HepG2 (cell line): ENCODE measurements around the gene KAZN. TPM values are rescaled to one million over a fixed set of nuclear protein-coding genes. Genes with fewer than 3 reads are reported as not detected.

Experiments
- CBX2 ChIP-seq, 2 experiments: fragments of 200-600 bp in 1 of 2; sonication (generic); formaldehyde crosslinking in 1 of 2; IDR thresholded peaks; 2 replicates each; pipeline versions ENCODE4 v1.7.0 to v1.8.1; 2018 to 2022; ENCODE audit warnings: low read depth in 2 of 2, low read length in 1 of 2, mild to moderate bottlenecking in 1 of 2, missing genetic modification reagents in 1 of 2
- CCDC6 ChIP-seq: sonication (generic); formaldehyde crosslinking; IDR thresholded peaks from 2 replicates; pipeline ENCODE4 v1.8.1; 2022; ENCODE audit warnings: mild to moderate bottlenecking, missing genetic modification reagents, moderate library complexity
- CTCF ChIP-seq: sonication (generic); formaldehyde crosslinking; IDR thresholded peaks from 2 replicates; pipeline ENCODE4 v1.5.0; 2020; ENCODE audit warnings: mild to moderate bottlenecking, missing genetic modification reagents, moderate library complexity
- GATA4 ChIP-seq: sonication (generic); IDR thresholded peaks from 2 replicates; pipeline ENCODE4 v1.6.1; 2016; ENCODE audit warnings: antibody characterized with exemption, low read depth, borderline replicate concordance
- HDAC2 ChIP-seq: sonication (generic); formaldehyde crosslinking; IDR thresholded peaks from 2 replicates; pipeline ENCODE4 v1.4.0; 2020; ENCODE audit warnings: missing genetic modification reagents
- NFE2L2 ChIP-seq: fragments of 150-350 bp; IDR thresholded peaks from 2 replicates; pipeline ENCODE4 v1.6.1; 2014; ENCODE audit warnings: low read length
- PLSCR1 ChIP-seq: sonication (generic); formaldehyde crosslinking; IDR thresholded peaks from 2 replicates; pipeline ENCODE4 v1.5.0; 2020; ENCODE audit warnings: missing genetic modification reagents, mild to moderate bottlenecking, borderline replicate concordance
- RAD51 ChIP-seq: fragments of 450-650 bp; IDR thresholded peaks from 2 replicates; pipeline ENCODE4 v1.6.1; 2016; ENCODE audit warnings: borderline replicate concordance
- RBM22 ChIP-seq: fragments of 200-400 bp; formaldehyde crosslinking; optimal IDR thresholded peaks from 2 replicates; pipeline ENCODE3; 2017; ENCODE audit warnings: mild to moderate bottlenecking, low read length, moderate library complexity
- TCF12 ChIP-seq, 2 experiments: fragments of 450-650 bp in 1 of 2; sonication (generic) in 1 of 2; formaldehyde crosslinking in 1 of 2; IDR thresholded peaks; 2 replicates each; pipeline versions ENCODE4 v1.6.1 to v1.8.0; 2017 to 2022; ENCODE audit warnings: antibody characterized with exemption in 1 of 2, mild to moderate bottlenecking in 1 of 2, missing genetic modification reagents in 1 of 2, moderate library complexity in 1 of 2
- ZBTB10 ChIP-seq: sonication (generic); formaldehyde crosslinking; IDR thresholded peaks from 2 replicates; pipeline ENCODE4 v1.4.0; 2020; ENCODE audit warnings: missing genetic modification reagents, borderline replicate concordance
- ZFP82 ChIP-seq: sonication (generic); formaldehyde crosslinking; IDR thresholded peaks from 2 replicates; pipeline ENCODE4 v1.5.1; 2020; ENCODE audit warnings: mild to moderate bottlenecking, missing genetic modification reagents, borderline replicate concordance
- ZFX ChIP-seq: sonication (generic); formaldehyde crosslinking; IDR thresholded peaks from 2 replicates; pipeline ENCODE4 v1.4.0; 2020; ENCODE audit warnings: mild to moderate bottlenecking, low read depth, missing genetic modification reagents, moderate library complexity
- ZNF256 ChIP-seq: sonication (generic); formaldehyde crosslinking; conservative IDR thresholded peaks from 2 replicates; pipeline ENCODE4 v1.4.0; 2020; ENCODE audit warnings: missing genetic modification reagents
- ZNF615 ChIP-seq: sonication (generic); formaldehyde crosslinking; IDR thresholded peaks from 2 replicates; pipeline ENCODE4 v1.5.0; 2020; ENCODE audit warnings: mild to moderate bottlenecking, missing genetic modification reagents, borderline replicate concordance
- ZNF629 ChIP-seq: sonication (generic); formaldehyde crosslinking; conservative IDR thresholded peaks from 2 replicates; pipeline ENCODE4 v1.5.0; 2020; ENCODE audit warnings: missing genetic modification reagents
- ZNF772 ChIP-seq: sonication (generic); formaldehyde crosslinking; IDR thresholded peaks from 2 replicates; pipeline ENCODE4 v1.5.0; 2020; ENCODE audit warnings: mild to moderate bottlenecking, missing genetic modification reagents
- ZNF800 ChIP-seq: sonication (generic); formaldehyde crosslinking; IDR thresholded peaks from 2 replicates; pipeline ENCODE4 v1.4.0; 2020; ENCODE audit warnings: missing genetic modification reagents
- polyA plus RNA-seq, 8 experiments: library from polyadenylated mRNA; depleted of rRNA in 3 of 8; stranded (reverse) in 7 of 8; unstranded in 1 of 8; fragments of >200 nt; fragmentation: Illumina TruSeq in 4 of 8; extraction: Trizol in 4 of 8; gene quantifications; 2 replicates each; pipeline versions ENCODE4 v1.2.1 to v1.2.3, GENCODE V29; 2011 to 2016; ENCODE audit warnings: low read depth in 4 of 8, missing spikeins in 1 of 8, mixed read lengths in 1 of 8; ENCODE audit not compliant: insufficient read depth in 1 of 8
- total RNA-seq, 5 experiments: library from RNA; depleted of rRNA; stranded (reverse); fragments of >200 nt; fragmentation: Illumina TruSeq; extraction: Trizol; gene quantifications; 2 replicates each; pipeline ENCODE4 v1.2.3, GENCODE V29; 2016; ENCODE audit warnings: low read depth in 1 of 5

Gene KAZN
- total and polyA plus RNA-seq, 2 of the 13 experiments (the other 11 are each of a cell fraction or from before 2014, with no cell fraction given) = 10.4 to 13.5 TPM

- TF ChIP-seq ZBTB10 (no peak), CCDC6 (no peak), GATA4 (no peak), RAD51 (no peak), RBM22 (no peak), ZNF772 (CRISPR knock-in tag) (no peak), PLSCR1 (CRISPR knock-in tag) (no peak), CBX2 (IDR thresholded peaks at IDR 0.05; ENCODE audit: low read depth, low read length) (no peak), CBX2 (CRISPR knock-in tag; IDR thresholded peaks at IDR 0.05; ENCODE audit: low read depth) (no peak), NFE2L2 (no peak), ZNF800 (CRISPR knock-in tag) (no peak), HDAC2 (CRISPR knock-in tag) (0 out of 2 replicates have a peak, but pooled peaks have one; percentile 12), CTCF (peak; percentile 41), ZNF615 (no peak), ZNF256 (CRISPR knock-in tag) (no peak), TCF12 (IDR thresholded peaks at IDR 0.05) (no peak), TCF12 (CRISPR knock-in tag; IDR thresholded peaks at IDR 0.05) (no peak), ZFP82 (CRISPR knock-in tag) (no peak), ZNF629 (CRISPR knock-in tag) (peak; percentile 74), ZFX (CRISPR knock-in tag) (peak; percentile 9; the same call in 1 of the 2 replicates)
Observed at GRCh38 chr1:14925336-14926136, 327.1 kb downstream of the KAZN start (continued).
